HG02870 (cell line): ENCODE measurements around the gene RPL38.

Experiments used
- ATAC-seq: cut with Tn5 transposase; IDR thresholded peaks from one replicate; pipeline ENCODE4 v1.9.1; 2021; ENCODE audit warnings: mild to moderate bottlenecking, moderate library complexity; ENCODE audit not compliant: unreplicated experiment

Gene RPL38

DNA sequence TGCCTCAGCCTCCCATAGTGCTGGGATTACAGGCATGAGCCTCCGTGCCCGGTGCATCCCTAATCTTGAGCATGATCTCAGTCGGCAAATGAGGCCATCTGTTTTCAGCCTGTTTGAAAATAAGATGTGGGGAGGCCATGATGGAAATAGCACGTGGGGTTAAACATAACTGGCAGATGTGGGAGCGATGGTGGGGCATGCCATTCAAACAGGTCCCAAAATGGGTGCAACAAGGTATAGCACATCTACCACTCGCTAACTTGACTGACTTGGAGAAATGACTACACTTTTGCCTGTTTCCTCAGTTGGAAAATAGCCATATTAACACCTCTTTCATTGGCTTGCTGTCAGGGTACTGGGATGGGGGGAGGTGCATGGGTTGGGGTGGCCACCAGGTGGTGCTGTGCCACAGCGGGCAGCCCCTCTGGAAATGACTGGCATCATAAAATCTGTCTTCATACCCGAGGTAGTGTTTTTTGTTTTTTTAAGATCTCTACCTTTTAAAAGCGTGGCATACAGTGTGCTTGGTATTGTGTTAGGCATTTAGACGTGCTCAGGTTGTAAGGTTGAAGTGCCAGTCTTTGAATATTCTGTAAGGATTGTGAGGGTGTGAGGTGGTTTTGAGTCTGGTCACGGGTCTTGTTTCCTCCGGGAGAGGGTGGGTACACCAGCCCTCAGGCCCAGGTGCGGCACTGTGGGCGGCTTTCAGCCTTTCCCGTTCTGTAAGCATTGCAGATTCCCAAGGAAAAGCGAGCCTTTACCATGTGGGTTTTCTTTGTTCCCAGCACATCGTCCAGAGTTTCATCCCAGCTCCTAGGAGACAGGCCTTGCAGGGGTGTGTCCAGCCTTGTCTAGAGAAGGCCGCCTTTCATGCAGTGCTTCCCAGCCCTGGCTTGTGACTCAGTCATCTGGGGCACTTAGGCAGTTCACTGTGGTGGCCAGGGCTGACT lies 7.0 kb downstream of the RPL38 start:
- ATAC-seq = no peak

DNA sequence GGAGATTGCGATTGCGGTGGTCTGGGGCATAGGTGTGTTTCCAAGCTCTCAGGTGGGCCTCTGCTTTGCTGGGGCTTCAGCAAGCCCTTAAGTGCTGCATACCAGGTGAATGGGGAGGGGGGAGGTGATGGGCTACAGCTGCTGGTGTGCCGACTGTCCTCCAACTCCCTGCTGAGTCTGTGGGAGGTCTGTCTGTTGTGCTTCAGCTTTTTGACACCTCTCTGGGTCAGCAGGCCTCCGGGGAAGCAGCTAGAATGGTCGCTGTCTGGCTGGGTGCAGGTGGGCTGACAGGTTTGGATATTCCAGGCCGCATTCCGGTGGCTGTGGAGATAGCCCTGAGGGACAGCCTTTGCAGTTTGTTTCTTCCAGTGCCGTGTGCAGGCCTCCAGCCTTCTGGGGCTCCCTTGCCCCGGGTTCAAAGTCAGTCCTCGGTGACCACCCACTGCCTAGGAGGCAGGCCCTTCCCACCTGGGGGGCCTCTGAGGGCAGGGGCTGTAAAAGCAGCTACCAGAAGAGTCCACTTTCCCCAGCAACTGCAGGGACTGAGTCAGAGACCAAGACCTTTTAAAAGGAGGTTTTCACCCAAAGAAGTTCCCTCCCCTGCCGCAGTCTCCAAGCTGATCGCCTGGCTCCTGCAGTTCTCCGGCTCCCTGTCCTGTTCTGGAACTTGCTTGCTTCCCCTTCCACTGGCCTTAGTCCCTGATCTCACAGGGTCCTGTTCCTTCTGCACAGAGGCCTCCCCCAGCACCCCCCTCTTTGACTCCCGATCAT lies 7.8 kb downstream of the RPL38 start:
- ATAC-seq = no peak

DNA sequence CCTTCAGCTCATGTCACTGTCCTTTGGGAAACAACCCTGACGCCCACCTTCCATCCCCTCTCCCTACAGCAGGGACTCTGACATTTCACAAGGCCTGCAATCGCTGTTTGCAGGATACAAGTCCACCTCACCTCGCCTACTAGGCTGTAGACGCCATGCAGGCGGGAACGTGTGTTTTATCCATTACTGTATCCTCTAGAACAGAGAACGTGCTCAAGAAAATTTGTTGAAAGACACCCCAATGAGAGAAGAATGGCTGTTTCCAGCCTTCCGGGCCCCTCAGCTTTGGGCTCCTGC lies 8.4 kb downstream of the RPL38 start:
- no peak for ATAC-seq

DNA sequence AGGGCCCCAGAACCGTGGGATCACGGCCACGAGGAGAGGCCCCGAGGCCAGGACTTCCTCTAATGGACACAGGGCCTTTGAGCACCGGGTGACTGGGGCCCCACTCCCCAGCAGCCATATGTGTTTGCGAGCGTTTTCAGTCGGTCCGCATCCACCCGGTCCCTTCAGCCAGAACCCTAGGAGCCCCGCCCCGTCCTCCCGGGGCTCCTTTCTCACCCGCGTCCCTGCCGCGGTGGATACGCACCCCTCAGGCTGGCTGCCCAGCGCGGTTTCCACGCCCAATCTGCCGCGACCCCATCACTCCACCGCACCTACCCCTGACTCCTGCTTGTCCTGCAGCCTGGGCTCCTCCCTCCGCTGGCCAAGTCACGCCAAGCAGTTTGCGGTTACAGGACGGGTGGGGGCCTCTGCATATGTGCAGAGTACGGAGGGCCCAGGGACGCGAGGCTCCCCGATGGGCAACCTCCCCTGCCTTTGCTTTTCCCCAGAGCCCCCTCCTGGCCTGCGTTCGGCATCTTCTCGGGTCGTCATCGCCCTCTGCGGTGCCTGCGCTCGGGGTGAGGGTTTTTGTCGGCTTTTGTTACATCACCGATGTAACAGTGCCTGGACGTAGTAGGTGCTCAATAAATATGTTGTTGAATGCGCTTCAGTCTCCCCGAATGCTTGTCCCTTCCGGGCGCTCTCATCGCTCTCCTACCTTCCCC lies 8.9 kb downstream of the RPL38 start:
- no peak for ATAC-seq

DNA sequence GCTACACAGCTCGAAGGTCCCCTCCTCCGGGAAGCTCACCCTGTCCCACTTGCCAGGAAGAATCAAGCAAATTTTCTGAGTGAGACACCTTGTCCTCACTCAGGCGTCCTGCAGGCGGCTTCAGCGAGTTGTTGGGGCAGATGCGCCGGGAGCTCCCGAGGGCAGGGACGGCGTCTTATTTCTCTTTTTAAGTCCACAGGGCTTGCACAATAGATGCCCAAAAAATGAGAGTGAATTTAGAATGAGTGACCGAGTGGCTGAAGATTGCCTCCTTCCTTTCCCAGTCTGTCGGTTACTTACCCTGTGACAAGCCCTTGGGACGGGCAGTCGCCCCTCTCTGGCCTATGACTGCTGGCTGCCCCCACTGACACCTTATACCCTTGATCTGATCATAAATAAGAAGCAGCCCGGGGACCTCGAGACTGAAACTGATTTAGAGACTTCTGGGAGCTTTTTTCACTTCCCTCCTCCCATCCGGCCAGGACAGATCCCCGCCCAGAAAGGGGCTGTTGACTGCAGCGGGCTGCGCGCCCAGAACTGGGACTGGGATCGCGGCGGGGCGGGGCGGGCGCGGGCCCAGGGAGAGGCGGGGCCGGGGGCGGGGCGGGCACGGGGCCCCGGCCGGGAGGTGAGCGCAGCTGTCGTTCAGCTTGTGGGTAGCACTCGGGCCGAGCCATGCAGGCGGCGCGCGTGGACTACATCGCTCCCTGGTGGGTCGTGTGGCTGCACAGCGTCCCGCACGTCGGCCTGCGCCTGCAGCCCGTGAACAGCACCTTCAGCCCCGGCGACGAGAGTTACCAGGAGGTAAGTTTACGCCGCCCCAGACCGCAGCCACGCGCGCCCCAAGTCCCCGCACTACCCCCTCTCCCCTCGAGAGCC lies 9.7 kb downstream of the RPL38 start, which contains the start of gene TTYH2:
Gene TTYH2 (plus strand): TSS at position 659 of the 879 bp plus-strand sequence. CDS start 17 bp downstream, at position 676.
- peak; percentile 52 for ATAC-seq

DNA sequence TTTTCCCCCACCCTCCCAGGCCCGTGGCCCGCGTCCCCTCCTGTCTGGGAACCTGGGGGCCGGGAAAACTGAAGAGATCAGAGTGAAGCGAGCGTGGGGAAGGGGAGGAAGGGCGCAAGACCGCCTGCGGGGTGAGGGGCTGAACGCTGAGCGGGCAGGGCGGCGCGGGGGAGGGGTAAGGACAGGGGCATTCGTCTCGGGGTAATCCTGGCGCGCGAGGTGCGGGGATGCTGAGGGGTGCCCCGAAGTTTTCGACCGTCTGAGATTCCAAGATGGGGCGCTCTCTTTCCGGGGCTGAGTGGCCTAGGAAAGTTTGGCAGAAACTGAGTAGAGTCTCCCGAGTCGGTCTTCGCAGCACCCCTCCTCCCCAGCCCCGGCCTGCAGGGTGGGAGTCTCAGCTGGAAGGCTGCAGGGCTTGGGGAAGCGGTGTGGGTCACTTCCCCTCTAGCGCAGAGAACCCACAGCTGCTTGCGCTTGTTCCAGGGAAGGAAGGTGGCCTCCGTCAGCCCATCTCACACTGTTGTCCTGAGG lies 10.4 kb downstream of the RPL38 start:
- ATAC-seq = no peak

DNA sequence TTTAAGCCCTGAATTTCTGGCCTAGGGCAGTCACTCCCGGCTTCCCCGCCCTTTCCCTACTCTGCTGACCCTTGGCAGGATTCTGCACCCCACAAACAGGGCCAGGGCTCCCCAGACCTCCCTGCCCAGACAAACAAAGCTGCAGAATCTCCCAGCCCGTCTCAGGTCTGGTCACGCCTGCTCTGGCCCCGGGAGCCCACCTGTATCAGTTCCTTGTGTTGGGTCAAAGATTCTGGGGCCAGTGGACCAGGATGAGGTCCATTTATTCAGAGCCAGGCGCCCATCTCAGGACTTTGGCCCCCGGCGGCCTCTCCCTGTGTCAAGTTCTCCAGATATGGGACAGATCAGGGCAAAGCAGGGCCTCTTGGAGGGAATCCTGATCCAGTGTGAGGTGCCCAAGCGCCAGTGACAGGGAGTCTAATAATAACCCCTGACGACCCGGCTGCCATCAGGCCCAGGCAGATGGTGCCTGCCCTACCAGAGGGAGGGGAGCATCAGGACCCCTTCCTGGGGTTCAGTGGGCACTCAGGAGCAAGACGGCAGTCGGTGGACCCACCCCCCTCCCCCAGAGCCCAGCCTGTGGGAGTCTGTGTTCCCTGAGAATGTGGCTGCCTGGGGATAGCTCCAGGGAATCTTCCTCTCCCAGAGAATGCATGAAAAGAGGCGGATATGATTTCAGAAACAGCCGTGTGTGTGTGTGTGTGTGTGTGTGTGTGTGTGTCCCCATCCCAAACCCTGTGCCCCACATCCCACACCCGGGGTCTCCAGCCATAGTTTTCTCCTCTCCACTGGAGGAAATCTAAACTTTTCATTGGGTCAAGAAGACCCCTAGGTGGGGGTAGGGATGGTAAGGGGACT lies 11.2 kb downstream of the RPL38 start:
- no peak for ATAC-seq

DNA sequence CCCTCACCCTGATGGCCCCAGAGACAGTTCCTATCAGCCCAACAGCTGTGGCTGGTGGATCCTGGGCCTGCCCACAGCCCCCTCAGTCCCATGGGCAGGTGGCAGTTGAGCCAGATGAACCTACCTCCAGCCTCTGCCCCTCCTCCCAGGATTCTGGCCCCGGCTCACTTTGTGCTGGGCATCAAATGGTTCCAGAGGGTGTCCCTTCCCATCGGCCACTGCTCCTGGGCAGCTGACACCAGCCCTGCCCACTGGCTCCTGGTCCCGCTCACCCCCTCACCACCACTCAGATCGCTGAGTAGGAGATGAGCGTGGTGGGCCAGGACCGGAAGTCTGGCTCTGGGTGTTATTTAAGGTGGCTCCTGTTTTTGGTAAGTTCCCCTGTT lies 11.9 kb downstream of the RPL38 start:
- no peak for ATAC-seq

DNA sequence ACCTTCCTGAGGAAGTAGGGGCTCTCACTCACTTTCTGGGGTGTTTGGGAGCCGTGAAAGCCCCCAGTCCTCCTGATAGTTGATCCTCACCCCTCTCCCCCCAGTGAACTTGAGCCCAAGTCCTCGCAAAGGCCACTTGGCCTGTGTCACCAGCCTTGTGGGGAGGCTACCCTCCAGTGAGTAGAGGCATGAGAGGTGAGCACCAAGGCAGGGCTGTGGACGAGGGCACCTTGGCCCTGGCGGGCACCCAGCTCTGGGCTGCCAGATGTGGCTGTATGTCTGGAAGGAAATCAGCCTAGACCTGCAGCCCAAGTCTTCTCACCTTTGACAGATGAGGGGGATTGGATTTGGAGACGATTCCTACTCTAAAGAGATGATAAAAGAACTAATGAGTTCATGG lies 13.0 kb downstream of the RPL38 start:
- ATAC-seq = no peak

DNA sequence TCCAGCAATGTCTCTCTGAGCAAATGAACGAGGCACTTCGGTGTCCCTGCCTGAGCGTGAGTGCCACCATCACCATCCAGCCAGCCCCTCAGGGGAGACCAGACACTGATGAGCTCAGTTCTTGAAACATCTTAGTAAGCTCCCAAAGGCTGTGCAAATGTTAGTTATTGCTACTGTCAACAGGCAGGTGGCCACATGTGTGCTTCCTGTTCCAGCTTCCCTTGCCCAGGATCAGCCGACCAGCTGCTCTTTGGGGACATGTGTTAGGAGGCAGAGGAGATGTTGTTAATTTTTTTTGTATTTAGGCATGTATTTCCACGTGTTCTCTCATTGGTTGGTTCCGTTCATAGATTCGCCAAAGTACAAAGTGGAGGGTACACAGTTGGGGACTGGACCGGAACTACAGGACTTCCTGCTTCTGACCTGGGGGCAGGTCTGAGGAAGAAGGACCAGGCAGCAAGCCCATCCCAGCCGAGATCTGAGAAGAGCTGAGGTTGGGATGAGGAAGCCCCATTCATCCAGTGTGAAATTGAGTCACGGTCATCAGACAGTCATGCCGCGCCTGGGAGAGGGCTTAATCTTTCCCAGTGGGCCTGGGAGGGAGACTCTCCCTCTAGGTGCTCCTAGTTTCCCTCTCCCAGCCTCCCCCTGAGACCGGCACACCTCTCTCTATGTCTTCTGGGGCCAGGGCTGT lies 13.7 kb downstream of the RPL38 start:
- no peak for ATAC-seq

DNA sequence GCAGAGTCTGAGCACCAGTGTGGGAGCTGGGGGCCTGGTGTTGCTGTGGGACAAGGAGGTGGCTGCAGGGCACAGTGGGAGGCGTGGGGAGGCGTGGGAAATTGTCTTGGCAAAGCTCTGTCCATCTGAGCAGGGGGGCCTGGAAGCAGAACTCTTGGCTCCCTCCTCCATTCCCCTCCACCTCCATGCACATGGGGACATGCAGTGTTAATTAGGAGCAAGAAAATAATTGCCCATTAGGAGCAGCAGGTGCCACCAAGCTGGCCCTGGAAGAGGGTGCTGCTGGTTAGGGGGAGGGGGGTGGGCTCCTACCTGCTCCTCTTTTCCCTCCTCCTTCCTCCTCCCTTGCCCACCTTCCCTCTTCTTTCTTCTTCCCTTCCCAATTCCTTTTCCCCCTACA lies 14.4 kb downstream of the RPL38 start:
- no peak for ATAC-seq

DNA sequence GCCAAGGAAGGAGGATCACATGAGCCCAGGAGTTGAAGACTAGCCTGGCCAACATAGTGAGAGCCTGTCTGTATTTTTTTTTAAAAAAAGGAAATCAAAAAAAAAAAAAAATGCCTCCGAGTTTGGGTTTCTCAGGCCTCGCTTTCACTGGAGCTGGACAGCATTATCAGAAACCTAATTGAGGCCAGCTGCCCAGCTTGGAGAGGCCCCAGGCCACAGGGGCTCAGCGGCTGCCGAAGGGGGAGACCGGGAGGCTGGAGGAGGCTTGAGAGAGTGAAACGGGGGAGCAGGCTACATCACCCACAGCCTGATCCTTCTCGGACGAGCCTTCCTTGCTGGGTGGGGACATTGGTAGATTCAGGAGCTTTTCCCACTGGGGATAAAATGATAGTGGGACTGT lies 15.0 kb downstream of the RPL38 start:
- ATAC-seq = no peak

DNA sequence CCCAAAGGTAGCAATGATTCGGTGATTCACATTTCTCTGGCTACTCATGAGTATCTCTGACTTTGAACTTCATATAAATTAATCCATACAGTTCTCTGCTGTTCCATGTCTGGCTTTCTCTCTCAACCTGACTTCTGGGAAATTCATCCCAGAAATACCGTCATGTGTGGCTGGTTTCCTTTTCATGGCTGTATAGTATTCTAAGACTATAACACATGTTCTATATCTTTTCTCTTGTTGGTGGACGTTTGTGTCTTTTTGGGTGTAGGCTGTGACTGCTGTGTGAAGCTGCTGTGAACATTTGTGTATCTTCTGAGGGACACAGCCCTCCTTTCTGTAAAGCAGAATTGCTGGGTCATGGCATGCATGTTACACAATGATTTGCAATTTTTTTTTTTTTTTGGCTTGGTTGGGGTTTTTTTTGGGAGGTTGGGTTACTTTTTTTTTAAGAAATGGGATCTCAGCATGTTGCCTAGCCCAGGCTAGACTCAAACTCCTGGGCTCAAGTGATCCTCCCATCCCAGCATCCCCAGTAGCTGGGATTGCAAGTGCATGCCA lies 16.2 kb downstream of the RPL38 start:
- no peak for ATAC-seq

DNA sequence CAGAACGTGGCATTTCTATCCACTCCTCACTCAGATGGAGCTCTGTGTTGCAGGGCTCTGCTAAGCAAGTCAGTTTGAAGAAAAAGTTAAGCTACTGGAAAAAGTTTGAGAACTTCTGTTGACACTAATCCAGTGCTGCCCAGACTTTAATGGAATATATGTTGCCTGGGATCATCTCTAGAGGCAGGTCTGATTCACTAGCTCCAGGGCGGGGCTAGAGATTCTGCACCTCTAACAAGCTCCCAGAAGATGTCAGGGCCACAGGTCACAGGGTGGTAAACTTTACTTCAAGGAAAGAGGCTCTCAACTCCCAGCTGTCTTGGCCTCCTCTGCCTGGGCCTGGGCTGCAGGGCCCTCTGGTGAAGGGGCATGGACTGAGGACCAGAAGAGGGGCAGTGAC lies 16.7 kb downstream of the RPL38 start:
- no peak for ATAC-seq

DNA sequence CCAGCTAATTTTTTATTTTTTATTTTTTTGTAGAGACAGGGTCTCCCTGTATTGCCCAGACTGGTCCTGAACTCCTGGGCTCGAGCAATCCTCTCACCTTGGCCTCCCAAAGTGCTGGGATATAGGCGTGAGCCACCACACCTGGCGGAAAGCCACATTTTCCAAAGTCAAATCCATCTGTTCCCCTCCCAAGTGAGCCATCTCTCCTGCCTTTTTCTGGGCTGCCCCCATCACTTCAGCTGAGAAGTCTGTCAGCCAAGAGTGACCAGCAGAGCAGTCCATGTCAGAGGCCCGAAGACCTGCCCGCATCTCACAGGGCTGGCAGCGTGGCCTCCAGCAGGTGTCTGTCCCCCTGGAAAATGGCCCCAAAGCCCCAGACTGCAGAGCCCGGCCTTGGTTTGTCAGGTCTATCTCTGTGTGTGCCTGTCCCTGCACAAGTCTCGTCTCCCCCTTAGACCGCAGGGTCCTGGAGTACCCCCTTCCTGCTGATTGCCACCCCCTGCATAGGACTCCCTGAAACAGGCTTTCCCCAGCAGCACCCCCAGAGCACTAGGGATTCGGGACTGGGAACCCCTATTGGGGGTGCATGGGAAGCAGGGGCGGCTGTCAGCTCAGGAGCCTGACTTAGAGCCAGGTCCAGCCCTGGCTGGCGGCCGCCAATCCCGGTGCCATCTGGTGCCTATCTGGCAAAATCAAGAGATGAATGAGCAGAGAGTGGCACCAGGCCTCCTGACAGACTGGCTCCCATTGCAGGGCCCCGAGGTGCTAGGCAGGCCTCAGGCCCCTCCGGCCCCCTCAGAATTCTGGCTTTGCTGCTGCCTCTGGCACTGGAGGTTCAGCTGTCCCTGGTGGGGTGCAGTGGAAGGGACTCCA lies 17.7 kb downstream of the RPL38 start:
- ATAC-seq = no peak

DNA sequence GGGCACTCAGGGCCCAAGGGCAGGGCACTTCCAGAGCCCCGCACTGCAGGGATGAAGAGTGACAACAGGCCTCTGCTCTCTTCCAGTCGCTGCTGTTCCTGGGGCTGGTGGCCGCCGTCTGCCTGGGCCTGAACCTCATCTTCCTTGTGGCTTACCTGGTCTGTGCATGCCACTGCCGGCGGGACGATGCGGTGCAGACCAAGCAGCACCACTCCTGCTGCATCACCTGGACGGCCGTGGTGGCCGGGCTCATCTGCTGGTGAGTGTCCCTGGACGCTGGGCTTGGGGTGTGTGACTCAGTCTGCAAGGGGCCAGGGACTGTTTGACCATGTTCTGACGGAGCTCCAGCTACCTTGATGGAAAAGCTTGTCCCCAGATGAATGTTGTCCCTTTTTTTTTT lies 18.9 kb downstream of the RPL38 start:
- no peak for ATAC-seq

DNA sequence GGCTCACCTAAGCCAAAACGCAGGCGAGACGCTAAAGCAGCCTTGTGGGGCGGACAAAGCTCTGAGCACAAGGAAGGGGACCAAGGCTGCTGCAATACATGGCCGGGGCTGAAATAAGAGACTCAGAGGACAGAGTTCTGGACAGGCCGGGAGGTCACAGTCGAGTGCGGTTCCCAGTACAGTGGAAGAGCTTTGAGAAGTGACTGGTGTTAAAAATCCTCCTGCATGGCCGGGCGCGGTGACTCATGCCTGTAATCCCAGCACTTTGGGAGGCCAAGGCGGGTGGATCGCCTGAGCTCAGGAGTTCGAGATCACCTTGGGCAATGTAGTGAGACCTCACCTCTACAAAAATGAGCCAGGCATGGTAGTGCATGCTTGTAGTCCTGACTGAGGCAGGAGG lies 20.4 kb downstream of the RPL38 start:
- no peak for ATAC-seq
